VCaP (cell line): ENCODE results near the gene PDS5B.
A peak's percentile ranks its signal among the peaks of the same experiment; 100 is the strongest.
"Not testable (repeated sequence)": the region's sequence is repeated elsewhere in the genome, so short reads cannot be mapped to it uniquely, and the experiment has no call there.

ENCODE experiments used
- H3K27ac ChIP-seq: fragments of 450-650 bp; 2 replicates; pipeline ENCODE4 v1.5.1; 2017
- CTCF ChIP-seq: fragments of 450-650 bp; conservative IDR thresholded peaks from 2 replicates; pipeline ENCODE4 v1.5.1; 2017; ENCODE audit warnings: mild to moderate bottlenecking, moderate library complexity

PDS5B gene

GRCh38 chr13:32720026-32720425, 133.8 kb downstream of the PDS5B start:
- peak overlapping the region; percentile 25; the same call in 1 of the 2 replicates for H3K27ac ChIP-seq
- no peak for TF ChIP-seq CTCF

- H3K27ac ChIP-seq = not testable (repeated sequence)
Observed at GRCh38 chr13:32721131-32722034, 135.1 kb downstream of the PDS5B start.

- TF ChIP-seq CTCF = no peak
- H3K27ac ChIP-seq = no peak overlapping the region
Observed at GRCh38 chr13:32722340-32722739, 136.1 kb downstream of the PDS5B start.

GRCh38 chr13:32723987-32724386, 137.7 kb downstream of the PDS5B start:
- H3K27ac ChIP-seq = no peak overlapping the region
- no peak for TF ChIP-seq CTCF

- no peak overlapping the region for H3K27ac ChIP-seq
- TF ChIP-seq CTCF = no peak
Observed at GRCh38 chr13:32726374-32727037, 140.3 kb downstream of the PDS5B start.

GRCh38 chr13:32728327-32728726, 142.1 kb downstream of the PDS5B start:
- no peak for TF ChIP-seq CTCF
- H3K27ac ChIP-seq = no peak overlapping the region

DNA sequence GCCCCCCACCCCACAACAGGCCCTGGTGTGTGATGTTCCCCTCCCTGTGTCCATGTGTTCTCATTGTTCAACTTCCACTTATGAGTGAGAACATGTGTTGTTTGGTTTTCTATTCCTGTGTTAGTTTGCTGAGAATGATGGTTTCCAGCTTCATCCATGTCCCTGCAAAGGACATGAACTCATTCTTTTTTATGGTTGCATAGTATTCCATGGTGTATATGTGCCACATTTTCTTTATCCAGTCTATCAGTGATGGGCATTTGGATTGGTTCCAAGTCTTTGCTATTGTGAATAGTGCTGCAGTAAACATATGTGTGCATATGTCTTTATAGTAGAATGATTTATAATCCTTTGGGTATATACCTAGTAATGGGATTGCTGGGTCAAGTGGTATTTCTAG, 142.8 kb downstream of the PDS5B start:
- not testable (repeated sequence) for H3K27ac ChIP-seq

- peak overlapping the region; percentile 68 for H3K27ac ChIP-seq
- no peak for TF ChIP-seq CTCF
Observed at GRCh38 chr13:32731074-32731473, 144.8 kb downstream of the PDS5B start.
